GM12878 (cell line): ENCODE results near the gene VPS39. TPM values are rescaled to one million over a fixed set of nuclear protein-coding genes. Genes with fewer than 3 reads are reported as not detected.
A peak's percentile ranks its signal among the peaks of the same experiment; 100 is the strongest.

Experiments used
- ATAC-seq: fragments of 200-7000 bp; cut with Tn5 transposase; 3 replicates; pipeline ENCODE4 v1.9.1; 2020; ENCODE audit warnings: mild to moderate bottlenecking, moderate library complexity
- BruUV-seq: library from RNA; stranded (reverse); fragments of 400-500 nt; replicated peaks from 2 replicates; lab custom pipeline; 2021; lab: Mats Ljungman, UMichigan
- CTCF ChIA-PET: fragments of 300-600 bp; sonication (Branson Sonifier 250); formaldehyde crosslinking; extraction: SDS; loops from one replicate; lab custom pipeline; 2021; ENCODE audit warnings: inconsistent platforms; lab: Yijun Ruan, JAX
- POLR2A ChIA-PET: fragments of 350-600 bp; formaldehyde crosslinking; extraction: SDS; loops from one replicate; lab custom pipeline; 2021; ENCODE audit warnings: inconsistent platforms; lab: Charles Lee
- RAD21 ChIA-PET: fragments of 300-600 bp; sonication (Branson Sonifier 250); formaldehyde crosslinking; loops from one replicate; lab custom pipeline; 2023; ENCODE audit warnings: antibody characterized with exemption; ENCODE audit not compliant: unreplicated experiment; lab: Charles Lee
- SMC1A ChIA-PET: fragments of 300-600 bp; sonication (Branson Sonifier 250); formaldehyde crosslinking; loops from one replicate; lab custom pipeline; 2023; ENCODE audit not compliant: unreplicated experiment, uncharacterized antibody; lab: Charles Lee
- DNase-seq: peaks from one replicate; pipeline ENCODE4 v3.0.0-alpha.2; 2011; ENCODE audit warnings: low read depth, low spot score
- FAIRE-seq: peaks from 3 replicates; lab custom pipeline; 2011; peaks lifted over from hg19 to GRCh38; lab: Jason Lieb, UNC
- H2AFZ ChIP-seq: 2 replicates; pipeline ENCODE4 v1.6.0; 2011; ENCODE audit warnings: low read depth, low read length, control low read depth; ENCODE audit not compliant: control insufficient read depth
- H3K27ac ChIP-seq: 2 replicates; pipeline ENCODE4 v1.5.1; 2011; ENCODE audit warnings: control low read depth; ENCODE audit not compliant: control insufficient read depth, insufficient read depth
- H3K27me3 ChIP-seq, 2 experiments: replicated peaks in 1 of 2; 2 replicates each; pipeline versions ENCODE4 v1.6.0 to v1.6.1; 2011; ENCODE audit warnings: low read length in 1 of 2; ENCODE audit not compliant: control insufficient read depth in 2 of 2, insufficient read depth in 2 of 2
- H3K36me3 ChIP-seq, 2 experiments: 2 replicates each; pipeline ENCODE4 v1.5.1; 2011; ENCODE audit warnings: low read length in 1 of 2; ENCODE audit not compliant: control insufficient read depth in 2 of 2, insufficient read depth in 2 of 2
- H3K4me1 ChIP-seq: 2 replicates; pipeline ENCODE4 v1.6.1; 2011; ENCODE audit warnings: mild to moderate bottlenecking, low read length, moderate library complexity, mixed read lengths; ENCODE audit not compliant: control insufficient read depth, insufficient read depth
- H3K4me2 ChIP-seq: 2 replicates; pipeline ENCODE4 v1.6.0; 2011; ENCODE audit warnings: control low read depth; ENCODE audit not compliant: control insufficient read depth, insufficient read depth
- H3K4me3 ChIP-seq: fragments of 200-600 bp; sonication (generic); 2 replicates; pipeline ENCODE4 v1.5.1; 2016
- H3K79me2 ChIP-seq: 2 replicates; pipeline ENCODE4 v1.6.0; 2011; ENCODE audit warnings: low read length; ENCODE audit not compliant: control insufficient read depth, insufficient read depth
- H3K9ac ChIP-seq: 2 replicates; pipeline ENCODE4 v1.8.0; 2011; ENCODE audit warnings: low read length, control low read depth, mixed read lengths; ENCODE audit not compliant: control insufficient read depth, insufficient read depth
- H3K9me3 ChIP-seq: replicated peaks from 3 replicates; pipeline ENCODE4 v1.5.1; 2011; ENCODE audit warnings: mild to moderate bottlenecking, low read length; ENCODE audit not compliant: control insufficient read depth, insufficient read depth
- H4K20me1 ChIP-seq: 2 replicates; pipeline ENCODE4 v1.6.0; 2011; ENCODE audit not compliant: control insufficient read depth, insufficient read depth
- ASH2L ChIP-seq: fragments of 300-600, 200-600 bp; sonication (generic); IDR thresholded peaks from 2 replicates; pipeline ENCODE4 v1.6.1; 2017; ENCODE audit warnings: low read depth, mild to moderate bottlenecking, borderline replicate concordance
- EP300 ChIP-seq, 2 experiments: fragments of 150-350 bp in 1 of 2; IDR thresholded peaks; 2 replicates each; pipeline ENCODE4 v1.6.1; 2011 to 2012; ENCODE audit warnings: low read depth in 2 of 2, low read length in 2 of 2, borderline replicate concordance in 1 of 2, improper control_type of control experiment in 1 of 2, inconsistent platforms in 1 of 2; ENCODE audit not compliant: control insufficient read depth in 1 of 2
- FOXK2 ChIP-seq: fragments of 450-650 bp; IDR thresholded peaks from 2 replicates; pipeline ENCODE4 v1.6.1; 2017; ENCODE audit warnings: mild to moderate bottlenecking, moderate library complexity
- GABPA ChIP-seq: IDR thresholded peaks from 2 replicates; pipeline ENCODE4 v1.6.1; 2014; ENCODE audit warnings: antibody characterized with exemption, low read depth, mild to moderate bottlenecking, inconsistent platforms
- HCFC1 ChIP-seq: fragments of 150-350 bp; IDR thresholded peaks from 2 replicates; pipeline ENCODE4 v1.6.1; 2014; ENCODE audit warnings: low read length
- KDM1A ChIP-seq: fragments of 200-600 bp; sonication (generic); IDR thresholded peaks from 2 replicates; pipeline ENCODE4 v1.6.1; 2016; ENCODE audit warnings: borderline replicate concordance
- NFIC ChIP-seq: IDR thresholded peaks from 2 replicates; pipeline ENCODE4 v1.6.1; 2012; ENCODE audit warnings: low read depth, mild to moderate bottlenecking, inconsistent platforms, low read length, moderate library complexity
- PAX8 ChIP-seq: fragments of 450-650 bp; IDR thresholded peaks from 2 replicates; pipeline ENCODE4 v1.6.1; 2017; ENCODE audit warnings: mild to moderate bottlenecking, moderate library complexity
- RAD21 ChIP-seq: IDR thresholded peaks from 2 replicates; pipeline ENCODE4 v1.6.1; 2011; ENCODE audit warnings: mild to moderate bottlenecking, low read depth, low read length, moderate library complexity; ENCODE audit not compliant: insufficient read depth
- WRNIP1 ChIP-seq: IDR thresholded peaks from 2 replicates; pipeline ENCODE4 v1.6.1; 2011; ENCODE audit warnings: low read depth, low read length, improper control_type of control experiment, borderline replicate concordance
- ZNF24 ChIP-seq: fragments of 450-650 bp; IDR thresholded peaks from 2 replicates; pipeline ENCODE4 v1.6.1; 2017; ENCODE audit warnings: antibody characterized with exemption, mild to moderate bottlenecking
- ZNF384 ChIP-seq: IDR thresholded peaks from 2 replicates; pipeline ENCODE4 v1.6.1; 2012; ENCODE audit warnings: low read depth, mild to moderate bottlenecking, low read length, improper control_type of control experiment, borderline replicate concordance
- ZSCAN29 ChIP-seq: fragments of 450-650 bp; IDR thresholded peaks from 2 replicates; pipeline ENCODE4 v1.6.1; 2017; ENCODE audit warnings: mild to moderate bottlenecking, moderate library complexity
- WGBS: methylation state at CpG from one replicate; pipeline ENCODE4 v1.1.6; 2016; ENCODE audit warnings: low lambda C conversion rate; ENCODE audit not compliant: insufficient replicate concordance, insufficient coverage; ENCODE audit errors: missing lambda C conversion rate; 5-methylcytosine and 5-hydroxymethylcytosine counted together
- in situ Hi-C: fragments of 300-500 bp; cut with MboI; formaldehyde crosslinking; loops from 9 replicates; pipeline ENCODE4 v1.14.3; 2018; ENCODE audit warnings: mixed read lengths
- intact Hi-C: fragments of 100-400 bp; cut with micrococcal nuclease; formaldehyde crosslinking; loops from one replicate; pipeline ENCODE4 v1.14.2; 2022; ENCODE audit not compliant: unreplicated experiment
- polyA plus RNA-seq, 11 experiments: library from polyadenylated mRNA; depleted of rRNA in 4 of 11; unstranded in 6 of 11; stranded (reverse) in 5 of 11; fragments of >200 nt; fragmentation: Nextera tagmentation in 4 of 11; fragmentation: Illumina TruSeq in 1 of 11; extraction: Ambion mirVana in 4 of 11; extraction: Trizol in 1 of 11; gene quantifications; 1 replicate in 1 of 11; 2 replicates in 10 of 11; pipeline versions ENCODE4 v1.2.1 to v1.2.3, GENCODE V29; 2011 to 2016; ENCODE audit warnings: inconsistent platforms in 2 of 11, missing spikeins in 2 of 11, low read depth in 1 of 11
- total RNA-seq, 4 experiments: library from RNA; depleted of rRNA in 3 of 4; stranded (reverse); fragments of >200 nt in 3 of 4; fragmentation: Illumina TruSeq in 1 of 4; extraction: Trizol in 1 of 4; gene quantifications; 2 replicates each; pipeline versions ENCODE4 v1.2.1 to v1.2.3, GENCODE V29; 2013 to 2021
- TF ChIP-seq, protein P1 (sequence below): fragments of 450-650 bp; IDR thresholded peaks from 2 replicates; pipeline ENCODE4 v1.6.1; 2016; ENCODE audit warnings: mild to moderate bottlenecking, moderate library complexity, borderline replicate concordance
- TF ChIP-seq, protein P2 (sequence below): IDR thresholded peaks from 2 replicates; pipeline ENCODE4 v1.6.1; 2012; ENCODE audit warnings: low read depth, low read length, improper control_type of control experiment
- TF ChIP-seq, protein P3 (sequence below): fragments of 150-350 bp; IDR thresholded peaks from 2 replicates; pipeline ENCODE4 v1.6.1; 2016; ENCODE audit warnings: low read depth, low read length

The VPS39 gene
- total and polyA plus RNA-seq, 10 of the 15 experiments (the other 5 are each of a cell fraction or from before 2014, with no cell fraction given), result 4.9 to 50.0 (median 36.2) TPM

DNA sequence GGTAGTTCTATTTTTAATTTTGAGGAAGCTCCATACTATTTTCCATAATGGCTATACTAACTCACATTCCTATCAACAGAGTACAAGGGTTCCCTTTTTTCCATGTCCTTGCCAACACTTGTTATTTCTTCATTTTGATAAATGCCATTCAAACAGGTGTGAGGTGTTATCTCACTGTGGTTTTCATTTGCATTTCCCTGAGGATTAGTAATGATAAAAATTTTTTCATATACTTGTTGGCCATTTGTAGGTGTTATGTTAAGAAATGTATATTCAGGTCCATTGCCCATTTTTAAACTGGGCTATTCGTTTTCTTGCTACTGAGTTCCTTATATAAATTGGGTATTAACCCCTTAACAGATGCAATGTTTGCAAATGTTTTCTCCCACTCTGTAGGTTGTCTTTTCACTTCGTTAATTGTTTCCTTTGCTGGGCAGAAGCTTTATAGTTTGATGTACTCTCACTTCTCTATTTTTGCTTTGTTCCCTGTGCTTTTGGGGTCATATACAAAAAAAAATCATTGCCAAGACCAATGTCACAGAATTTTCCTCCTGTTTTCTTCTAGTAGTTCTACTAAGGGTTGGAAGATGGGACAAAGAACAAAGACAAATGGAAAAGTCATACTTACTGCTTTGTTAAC, 11.0 kb upstream of the VPS39 start:
- no peaks in the 10 kb centered on the region for H4K20me1 ChIP-seq
- no peaks in the 10 kb centered on the region for H3K27me3 ChIP-seq
- ChIA-PET SMC1A (interaction anchor here (1.0 to 2.7 kb wide), 6 partner anchors 8 to 166 kb away, joined by 3 to 8 read pairs (median 5); partner anchors contain the start of gene VPS39), POLR2A (no interaction called here), CTCF (interaction anchor here (1.0 to 2.0 kb wide), 5 partner anchors 9 to 166 kb away, joined by 3 to 7 read pairs (median 5); partner anchors contain the start of gene VPS39), RAD21 (interaction anchor here (1.0 to 1.5 kb wide), 2 partner anchors 9 to 166 kb away, joined by 3 to 4 read pairs; no protein-coding TSS in a partner anchor)
- H2AFZ ChIP-seq, result no peak overlapping the region
- no peaks in the 10 kb centered on the region for H3K79me2 ChIP-seq
- in situ Hi-C loops, result no loop called here
- no peaks in the 10 kb centered on the region for H3K9me3 ChIP-seq
- no peak overlapping the region for H3K4me2 ChIP-seq
- no peak overlapping the region for H3K27ac ChIP-seq
- BruUV-seq, result no TSS peak
- FAIRE-seq (peak; percentile 70), ATAC-seq (peak; percentile 78), DNase-seq (no peak)
- H3K4me1 ChIP-seq, result no peaks in the 10 kb centered on the region; the same call in 1 of the 2 replicates
- WGBS, result 0% methylated on average over 2 of the region's 2 CpGs
- no peak overlapping the region for H3K4me3 ChIP-seq
- intact Hi-C loops, result no loop called here
- peaks cover 0 to 3% of the 10 kb centered on the region in 2 experiments; a peak in 2 of 4 replicates for H3K36me3 ChIP-seq
- no peak overlapping the region for H3K9ac ChIP-seq
- peak in 1 of 2 experiments; percentile 73; a peak in 1 of 4 replicates for TF ChIP-seq EP300 (IDR thresholded peaks at IDR 0.05; ENCODE audit: borderline replicate concordance in 1 of 2, control insufficient read depth in 1 of 2, low read depth in 2 of 2, low read length in 2 of 2)
- no peak for TF ChIP-seq ZSCAN29
- TF ChIP-seq, protein P1, sequence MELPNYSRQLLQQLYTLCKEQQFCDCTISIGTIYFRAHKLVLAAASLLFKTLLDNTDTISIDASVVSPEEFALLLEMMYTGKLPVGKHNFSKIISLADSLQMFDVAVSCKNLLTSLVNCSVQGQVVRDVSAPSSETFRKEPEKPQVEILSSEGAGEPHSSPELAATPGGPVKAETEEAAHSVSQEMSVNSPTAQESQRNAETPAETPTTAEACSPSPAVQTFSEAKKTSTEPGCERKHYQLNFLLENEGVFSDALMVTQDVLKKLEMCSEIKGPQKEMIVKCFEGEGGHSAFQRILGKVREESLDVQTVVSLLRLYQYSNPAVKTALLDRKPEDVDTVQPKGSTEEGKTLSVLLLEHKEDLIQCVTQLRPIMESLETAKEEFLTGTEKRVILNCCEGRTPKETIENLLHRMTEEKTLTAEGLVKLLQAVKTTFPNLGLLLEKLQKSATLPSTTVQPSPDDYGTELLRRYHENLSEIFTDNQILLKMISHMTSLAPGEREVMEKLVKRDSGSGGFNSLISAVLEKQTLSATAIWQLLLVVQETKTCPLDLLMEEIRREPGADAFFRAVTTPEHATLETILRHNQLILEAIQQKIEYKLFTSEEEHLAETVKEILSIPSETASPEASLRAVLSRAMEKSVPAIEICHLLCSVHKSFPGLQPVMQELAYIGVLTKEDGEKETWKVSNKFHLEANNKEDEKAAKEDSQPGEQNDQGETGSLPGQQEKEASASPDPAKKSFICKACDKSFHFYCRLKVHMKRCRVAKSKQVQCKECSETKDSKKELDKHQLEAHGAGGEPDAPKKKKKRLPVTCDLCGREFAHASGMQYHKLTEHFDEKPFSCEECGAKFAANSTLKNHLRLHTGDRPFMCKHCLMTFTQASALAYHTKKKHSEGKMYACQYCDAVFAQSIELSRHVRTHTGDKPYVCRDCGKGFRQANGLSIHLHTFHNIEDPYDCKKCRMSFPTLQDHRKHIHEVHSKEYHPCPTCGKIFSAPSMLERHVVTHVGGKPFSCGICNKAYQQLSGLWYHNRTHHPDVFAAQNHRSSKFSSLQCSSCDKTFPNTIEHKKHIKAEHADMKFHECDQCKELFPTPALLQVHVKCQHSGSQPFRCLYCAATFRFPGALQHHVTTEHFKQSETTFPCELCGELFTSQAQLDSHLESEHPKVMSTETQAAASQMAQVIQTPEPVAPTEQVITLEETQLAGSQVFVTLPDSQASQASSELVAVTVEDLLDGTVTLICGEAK, result no peak
- TF ChIP-seq HCFC1, result no peak
- TF ChIP-seq NFIC, result no peak
- no peak for TF ChIP-seq PAX8
- TF ChIP-seq ASH2L, result no peak
- no peak for TF ChIP-seq FOXK2
- TF ChIP-seq WRNIP1, result no peak
- TF ChIP-seq, protein P2, sequence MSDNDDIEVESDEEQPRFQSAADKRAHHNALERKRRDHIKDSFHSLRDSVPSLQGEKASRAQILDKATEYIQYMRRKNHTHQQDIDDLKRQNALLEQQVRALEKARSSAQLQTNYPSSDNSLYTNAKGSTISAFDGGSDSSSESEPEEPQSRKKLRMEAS, result no peak
- TF ChIP-seq GABPA, result no peak
- no peak for TF ChIP-seq KDM1A
- peak; percentile 60 for TF ChIP-seq ZNF24
- TF ChIP-seq, protein P3, sequence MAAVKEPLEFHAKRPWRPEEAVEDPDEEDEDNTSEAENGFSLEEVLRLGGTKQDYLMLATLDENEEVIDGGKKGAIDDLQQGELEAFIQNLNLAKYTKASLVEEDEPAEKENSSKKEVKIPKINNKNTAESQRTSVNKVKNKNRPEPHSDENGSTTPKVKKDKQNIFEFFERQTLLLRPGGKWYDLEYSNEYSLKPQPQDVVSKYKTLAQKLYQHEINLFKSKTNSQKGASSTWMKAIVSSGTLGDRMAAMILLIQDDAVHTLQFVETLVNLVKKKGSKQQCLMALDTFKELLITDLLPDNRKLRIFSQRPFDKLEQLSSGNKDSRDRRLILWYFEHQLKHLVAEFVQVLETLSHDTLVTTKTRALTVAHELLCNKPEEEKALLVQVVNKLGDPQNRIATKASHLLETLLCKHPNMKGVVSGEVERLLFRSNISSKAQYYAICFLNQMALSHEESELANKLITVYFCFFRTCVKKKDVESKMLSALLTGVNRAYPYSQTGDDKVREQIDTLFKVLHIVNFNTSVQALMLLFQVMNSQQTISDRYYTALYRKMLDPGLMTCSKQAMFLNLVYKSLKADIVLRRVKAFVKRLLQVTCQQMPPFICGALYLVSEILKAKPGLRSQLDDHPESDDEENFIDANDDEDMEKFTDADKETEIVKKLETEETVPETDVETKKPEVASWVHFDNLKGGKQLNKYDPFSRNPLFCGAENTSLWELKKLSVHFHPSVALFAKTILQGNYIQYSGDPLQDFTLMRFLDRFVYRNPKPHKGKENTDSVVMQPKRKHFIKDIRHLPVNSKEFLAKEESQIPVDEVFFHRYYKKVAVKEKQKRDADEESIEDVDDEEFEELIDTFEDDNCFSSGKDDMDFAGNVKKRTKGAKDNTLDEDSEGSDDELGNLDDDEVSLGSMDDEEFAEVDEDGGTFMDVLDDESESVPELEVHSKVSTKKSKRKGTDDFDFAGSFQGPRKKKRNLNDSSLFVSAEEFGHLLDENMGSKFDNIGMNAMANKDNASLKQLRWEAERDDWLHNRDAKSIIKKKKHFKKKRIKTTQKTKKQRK, result no peak
- peak; percentile 60; the same call in 1 of the 2 replicates for TF ChIP-seq ZNF384
- TF ChIP-seq RAD21, result no peak
